Keratinocyte (primary cell): ENCODE data around the gene CWF19L2. TPM values are rescaled to one million over a fixed set of nuclear protein-coding genes. Genes with fewer than 3 reads are reported as not detected.

Experiments used
- DNase-seq: peaks from one replicate; pipeline ENCODE4 v3.0.0-alpha.2; 2011; ENCODE audit warnings: low read depth, missing footprints, low spot score
- FAIRE-seq: peaks from 2 replicates; lab custom pipeline; 2011; peaks lifted over from hg19 to GRCh38; lab: Jason Lieb, UNC
- H2AFZ ChIP-seq: 2 replicates; pipeline ENCODE4 v1.6.0; 2012; ENCODE audit warnings: low read length, control low read depth, inconsistent platforms; ENCODE audit not compliant: control insufficient read depth
- H3K27ac ChIP-seq: 2 replicates; pipeline ENCODE4 v1.5.1; 2011; ENCODE audit warnings: low read length; ENCODE audit not compliant: control insufficient read depth, insufficient read depth
- H3K27me3 ChIP-seq: 3 replicates; pipeline ENCODE4 v1.6.0; 2011; ENCODE audit warnings: low read length; ENCODE audit not compliant: control insufficient read depth, insufficient read depth; ENCODE audit errors: extremely low read depth
- H3K36me3 ChIP-seq, 2 experiments: 2 replicates in 1 of 2; 3 replicates in 1 of 2; pipeline ENCODE4 v1.5.1; 2011; ENCODE audit warnings: low read length in 2 of 2, mild to moderate bottlenecking in 1 of 2; ENCODE audit not compliant: control insufficient read depth in 2 of 2, insufficient read depth in 2 of 2; ENCODE audit errors: extremely low read depth in 1 of 2
- H3K4me1 ChIP-seq: 3 replicates; pipeline ENCODE4 v1.5.1; 2011; ENCODE audit warnings: low read length; ENCODE audit not compliant: control insufficient read depth, insufficient read depth; ENCODE audit errors: extremely low read depth
- H3K4me2 ChIP-seq: 3 replicates; pipeline ENCODE4 v1.6.0; 2011; ENCODE audit warnings: low read depth, low read length; ENCODE audit not compliant: control insufficient read depth, insufficient read depth; ENCODE audit errors: extremely low read depth
- H3K4me3 ChIP-seq, 3 experiments: fragments of 200-600 bp in 1 of 3; sonication (generic) in 1 of 3; 2 replicates in 2 of 3; 3 replicates in 1 of 3; pipeline ENCODE4 v1.5.1; 2011 to 2016; ENCODE audit warnings: low read length in 3 of 3, mild to moderate bottlenecking in 3 of 3, control low read depth in 2 of 3, inconsistent platforms in 1 of 3, low read depth in 1 of 3, mixed read lengths in 1 of 3, mixed run types in 1 of 3, moderate library complexity in 1 of 3; ENCODE audit not compliant: control insufficient read depth in 2 of 3, insufficient read depth in 2 of 3; ENCODE audit errors: extremely low read depth in 1 of 3
- H3K79me2 ChIP-seq: 2 replicates; pipeline ENCODE4 v1.6.0; 2012; ENCODE audit warnings: low read length; ENCODE audit not compliant: control insufficient read depth, insufficient read depth
- H3K9ac ChIP-seq: 3 replicates; pipeline ENCODE4 v1.6.0; 2011; ENCODE audit warnings: low read length; ENCODE audit not compliant: control insufficient read depth, insufficient read depth; ENCODE audit errors: extremely low read depth
- H3K9me1 ChIP-seq: 3 replicates; pipeline ENCODE4 v1.6.0; 2011; ENCODE audit warnings: low read length; ENCODE audit not compliant: control insufficient read depth, insufficient read depth; ENCODE audit errors: extremely low read depth
- H3K9me3 ChIP-seq: 2 replicates; pipeline ENCODE4 v1.5.1; 2012; ENCODE audit warnings: low read depth, low read length; ENCODE audit not compliant: control insufficient read depth
- H4K20me1 ChIP-seq: 3 replicates; pipeline ENCODE4 v1.6.0; 2011; ENCODE audit warnings: low read length; ENCODE audit not compliant: control insufficient read depth, insufficient read depth; ENCODE audit errors: extremely low read depth
- EZH2 ChIP-seq: IDR thresholded peaks from one replicate; pipeline ENCODE4 v1.6.1; 2012; ENCODE audit warnings: inconsistent platforms, mild to moderate bottlenecking, low read length, moderate library complexity
- dilution Hi-C: fragments of 300-500 bp; cut with MboI; formaldehyde crosslinking; loops from one replicate; pipeline ENCODE4 v1.7.0; 2020; ENCODE audit warnings: low sequenced_read_pairs; ENCODE audit not compliant: extremely low pct_ligation_motif_present
- polyA plus RNA-seq, 5 experiments: library from polyadenylated mRNA; depleted of rRNA in 3 of 5; stranded (reverse) in 3 of 5; stranded (forward) in 1 of 5; unstranded in 1 of 5; fragments of >200 nt; gene quantifications; 1 replicate in 1 of 5; 2 replicates in 3 of 5; 3 replicates in 1 of 5; pipeline versions ENCODE4 v1.2.1 to v1.2.3, GENCODE V29; 2011 to 2012; ENCODE audit warnings: missing spikeins in 2 of 5, low read depth in 1 of 5, low replicate concordance in 1 of 5
- TF ChIP-seq, protein P1 (sequence below), 3 experiments: IDR thresholded peaks in 1 of 3; conservative IDR thresholded peaks in 1 of 3; optimal IDR thresholded peaks in 1 of 3; 2 replicates in 2 of 3; 3 replicates in 1 of 3; pipeline versions ENCODE3 to v1.5.1; 2011; ENCODE audit warnings: low read length in 3 of 3, mild to moderate bottlenecking in 3 of 3, moderate library complexity in 2 of 3, control low read depth in 1 of 3, inconsistent platforms in 1 of 3; ENCODE audit not compliant: insufficient read depth in 2 of 3; ENCODE audit errors: extremely low read depth in 1 of 3

Gene CWF19L2
- polyA plus RNA-seq, 1 donor (not counting 4 experiments of a cell fraction or from before 2014, with no cell fraction given) = 6.2 TPM

DNA sequence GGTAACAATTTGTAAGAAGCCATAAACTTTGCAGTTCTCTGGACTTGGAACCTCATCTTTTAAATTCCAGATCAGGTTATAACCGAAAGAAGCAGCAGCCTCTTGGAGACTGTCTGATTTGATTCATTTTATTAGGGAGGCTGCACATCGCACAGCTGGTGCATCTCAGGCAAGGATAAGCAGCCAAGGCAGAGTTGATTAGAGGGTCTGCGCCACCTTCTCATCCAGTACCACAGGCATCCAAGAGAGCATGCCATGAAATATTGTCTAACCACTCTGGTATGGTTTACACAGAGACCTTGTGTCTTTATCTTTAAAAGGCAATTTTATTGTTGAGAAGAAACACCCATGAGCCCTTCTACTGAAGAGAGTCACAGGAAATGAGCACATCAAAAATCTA is 16.2 kb upstream of the CWF19L2 start:
- H3K27ac ChIP-seq = no peak overlapping the region
- H3K4me3 ChIP-seq = no peak overlapping the region
- no peaks in the 10 kb centered on the region for H4K20me1 ChIP-seq
- H3K27me3 ChIP-seq = no peaks in the 10 kb centered on the region
- H3K9me1 ChIP-seq = no peaks in the 10 kb centered on the region
- TF ChIP-seq, protein P1, sequence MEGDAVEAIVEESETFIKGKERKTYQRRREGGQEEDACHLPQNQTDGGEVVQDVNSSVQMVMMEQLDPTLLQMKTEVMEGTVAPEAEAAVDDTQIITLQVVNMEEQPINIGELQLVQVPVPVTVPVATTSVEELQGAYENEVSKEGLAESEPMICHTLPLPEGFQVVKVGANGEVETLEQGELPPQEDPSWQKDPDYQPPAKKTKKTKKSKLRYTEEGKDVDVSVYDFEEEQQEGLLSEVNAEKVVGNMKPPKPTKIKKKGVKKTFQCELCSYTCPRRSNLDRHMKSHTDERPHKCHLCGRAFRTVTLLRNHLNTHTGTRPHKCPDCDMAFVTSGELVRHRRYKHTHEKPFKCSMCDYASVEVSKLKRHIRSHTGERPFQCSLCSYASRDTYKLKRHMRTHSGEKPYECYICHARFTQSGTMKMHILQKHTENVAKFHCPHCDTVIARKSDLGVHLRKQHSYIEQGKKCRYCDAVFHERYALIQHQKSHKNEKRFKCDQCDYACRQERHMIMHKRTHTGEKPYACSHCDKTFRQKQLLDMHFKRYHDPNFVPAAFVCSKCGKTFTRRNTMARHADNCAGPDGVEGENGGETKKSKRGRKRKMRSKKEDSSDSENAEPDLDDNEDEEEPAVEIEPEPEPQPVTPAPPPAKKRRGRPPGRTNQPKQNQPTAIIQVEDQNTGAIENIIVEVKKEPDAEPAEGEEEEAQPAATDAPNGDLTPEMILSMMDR (optimal IDR thresholded peaks at IDR 0.05 in 1 of 3, IDR thresholded peaks at IDR 0.05 in 1 of 3, conservative IDR thresholded peaks at IDR 0.05 in 1 of 3; ENCODE audit: extremely low read depth in 1 of 3, insufficient read depth in 2 of 3, low read length in 3 of 3) = no peak
- DNase-seq (no peak), FAIRE-seq (no peak)
- no peaks in the 10 kb centered on the region for H3K79me2 ChIP-seq
- no peaks in the 10 kb centered on the region for H3K9me3 ChIP-seq
- H3K4me1 ChIP-seq = no peaks in the 10 kb centered on the region
- no peak overlapping the region for H3K4me2 ChIP-seq
- H3K9ac ChIP-seq = no peak overlapping the region
- H3K36me3 ChIP-seq = no peaks in the 10 kb centered on the region
- no peak overlapping the region for H2AFZ ChIP-seq
- dilution Hi-C loops = no loop called here

DNA sequence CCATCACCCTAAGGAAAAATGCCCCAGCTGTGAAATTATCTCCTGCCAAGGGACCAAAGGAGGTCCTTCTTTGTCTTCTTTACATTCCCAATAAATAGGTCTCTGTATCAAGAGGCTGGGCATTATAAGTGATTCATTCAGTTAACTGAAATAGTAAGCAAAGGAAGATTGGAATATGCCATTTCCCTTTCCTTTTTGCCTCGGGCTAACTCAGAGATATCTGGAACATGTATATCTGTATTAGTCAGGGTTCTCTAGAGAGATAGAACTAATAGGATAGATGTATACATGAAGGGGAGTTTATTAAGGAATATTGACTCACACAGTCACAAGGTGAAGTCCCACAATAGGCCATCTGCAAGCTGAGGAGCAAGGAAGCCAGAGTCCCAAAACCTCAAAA is 15.3 kb upstream of the CWF19L2 start:
- Histone ChIP-seq H2AFZ (no peak overlapping the region), H3K4me3 (no peak overlapping the region), H3K4me1 (no peaks in the 10 kb centered on the region), H4K20me1 (no peaks in the 10 kb centered on the region), H3K79me2 (no peaks in the 10 kb centered on the region), H3K9me1 (no peaks in the 10 kb centered on the region), H3K36me3 (no peaks in the 10 kb centered on the region), H3K9me3 (no peaks in the 10 kb centered on the region), H3K4me2 (no peak overlapping the region), H3K9ac (no peak overlapping the region), H3K27me3 (no peaks in the 10 kb centered on the region), H3K27ac (no peak overlapping the region)
- DNase-seq = no peak
- no peak for TF ChIP-seq EZH2
- TF ChIP-seq, protein P1 (optimal IDR thresholded peaks at IDR 0.05 in 1 of 3, IDR thresholded peaks at IDR 0.05 in 1 of 3, conservative IDR thresholded peaks at IDR 0.05 in 1 of 3; ENCODE audit: extremely low read depth in 1 of 3, insufficient read depth in 2 of 3, low read length in 3 of 3) = no peak
- FAIRE-seq = no peak
- dilution Hi-C loops = no loop called here
